Transverse colon (tissue), 4 donors: Measurements from ENCODE around the gene C2CD2L. TPM values are rescaled to one million over a fixed set of nuclear protein-coding genes. Genes with fewer than 3 reads are reported as not detected.
"Not testable (repeated sequence)": the region's sequence is repeated elsewhere in the genome, so short reads cannot be mapped to it uniquely, and the experiment has no call there.

Experiments used
- DNase-seq: peaks from one replicate; pipeline ENCODE4 v3.0.0-alpha.2; 2019
- H3K27ac ChIP-seq, 4 donors: fragments of 200-600 bp; sonication (generic); 2 replicates each; pipeline ENCODE4 v1.5.1; 2016 to 2018; ENCODE audit warnings: inconsistent platforms in 4 of 4
- H3K27me3 ChIP-seq: fragments of 200-600 bp; sonication (generic); 2 replicates; pipeline ENCODE4 v1.5.1; 2017; ENCODE audit warnings: inconsistent platforms
- H3K36me3 ChIP-seq, 4 donors: fragments of 200-600 bp; sonication (generic); 2 replicates each; pipeline ENCODE4 v1.5.1; 2017 to 2019; ENCODE audit warnings: inconsistent platforms in 4 of 4
- H3K4me1 ChIP-seq, 4 donors: fragments of 200-600 bp; sonication (generic); 2 replicates each; pipeline ENCODE4 v1.5.1; 2017 to 2020; ENCODE audit warnings: inconsistent platforms in 4 of 4
- H3K4me3 ChIP-seq, 4 donors: fragments of 200-600 bp; sonication (generic); 1 replicate in 1 of 4; 2 replicates in 3 of 4; pipeline versions ENCODE4 v1.5.1 to v1.6.1; 2017 to 2019; ENCODE audit warnings: inconsistent platforms in 4 of 4
- H3K9me3 ChIP-seq, 2 donors: fragments of 200-600 bp; sonication (generic); 2 replicates each; pipeline ENCODE4 v1.5.1; 2017 to 2019; ENCODE audit warnings: inconsistent platforms in 2 of 2
- EP300 ChIP-seq: sonication (generic); formaldehyde crosslinking; IDR thresholded peaks from one replicate; pipeline ENCODE4 v1.6.1; 2017; ENCODE audit warnings: antibody characterized with exemption, low read depth
- POLR2A ChIP-seq: fragments of 450-650 bp; IDR thresholded peaks from one replicate; pipeline ENCODE4 v1.6.1; 2016; ENCODE audit warnings: antibody characterized with exemption, mild to moderate bottlenecking, moderate library complexity
- POLR2AphosphoS5 ChIP-seq, 3 donors: sonication (generic); formaldehyde crosslinking; IDR thresholded peaks; one replicate each; pipeline ENCODE4 v1.6.1; 2016; ENCODE audit warnings: antibody characterized with exemption in 3 of 3
- WGBS, 2 donors: methylation state at CpG; one replicate each; pipeline ENCODE4 v1.1.5; 2018; ENCODE audit warnings: low coverage in 1 of 2; 5-methylcytosine and 5-hydroxymethylcytosine counted together
- in situ Hi-C, 4 donors: fragments of 200-750 bp; cut with MboI; loops; one replicate each; pipeline versions ENCODE4 v1.15.0 to v1.15.1; 2017; ENCODE audit warnings: low sequenced_read_pairs in 3 of 4, low pct_ligation_motif_present in 1 of 4, low pct_unique_long_range_greater_than_20kb in 1 of 4
- intact Hi-C: fragments of 100-400 bp; cut with DNase I; formaldehyde crosslinking; loops from one replicate; pipeline ENCODE4 v1.15.1; 2023; ENCODE audit warnings: low total_unique reads
- total RNA-seq, 4 donors: library from RNA; depleted of rRNA; stranded (reverse); fragments of >200 nt; gene quantifications; one replicate each; pipeline ENCODE4 v1.1.0, GENCODE V29; 2016
- TF ChIP-seq, protein P1 (sequence below), 5 experiments: fragments of 200-600 bp in 3 of 5; fragments of 450-650 bp in 2 of 5; sonication (generic) in 3 of 5; IDR thresholded peaks; 1 replicate in 2 of 5; 2 replicates in 3 of 5; pipeline ENCODE4 v1.5.1; 2016 to 2017; ENCODE audit warnings: antibody characterized with exemption in 5 of 5, inconsistent platforms in 3 of 5, mild to moderate bottlenecking in 2 of 5, moderate library complexity in 1 of 5

The C2CD2L gene
- total RNA-seq = 10 to 100 TPM; 11.5 to 56.9 (median 32.7) TPM

DNA sequence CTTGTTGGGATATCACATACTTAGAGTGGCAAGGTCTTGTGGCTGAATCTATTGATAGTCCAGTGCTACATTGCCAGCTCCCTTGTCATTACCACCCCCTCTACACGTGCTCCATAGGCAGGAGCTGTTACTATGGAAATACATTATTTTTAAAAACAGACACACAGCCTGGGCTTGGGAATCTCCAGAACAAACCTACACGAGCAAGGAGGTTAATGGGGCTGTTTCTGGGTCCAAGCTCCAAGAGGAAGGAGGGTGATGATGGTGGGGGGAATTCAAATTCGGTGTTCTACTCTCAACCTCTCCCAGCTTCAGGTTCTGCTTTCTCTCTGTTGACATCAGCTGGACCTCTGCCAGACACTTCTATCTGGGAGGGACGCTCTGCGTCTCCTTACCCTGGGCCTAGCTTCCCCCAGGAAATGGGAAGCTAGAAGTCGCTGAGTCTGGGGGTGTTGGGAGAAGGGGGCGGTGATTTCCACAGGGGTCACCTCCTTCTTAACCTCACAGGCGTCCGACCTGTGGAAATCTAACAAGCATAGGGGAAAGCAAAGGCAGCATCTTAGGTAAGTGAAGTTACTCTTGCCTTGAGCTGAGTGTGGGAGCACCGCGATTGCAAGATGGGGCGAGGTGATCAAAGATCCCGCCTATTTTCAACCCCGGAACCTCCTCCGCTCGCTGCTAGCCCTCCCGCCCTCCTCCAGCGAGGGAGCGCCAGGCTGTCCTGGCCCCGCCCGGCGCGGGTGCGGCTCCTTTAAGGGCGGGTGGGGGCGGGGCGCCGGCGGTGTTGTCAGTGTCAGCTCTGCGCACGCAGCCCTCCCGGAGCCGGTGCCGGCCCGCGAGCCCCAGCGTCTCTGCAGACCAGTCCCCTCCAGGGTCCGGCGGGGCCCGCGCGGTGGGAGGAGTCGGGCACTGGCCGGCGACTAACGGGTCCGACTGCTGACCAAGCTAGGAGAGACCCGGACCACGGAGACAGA lies at the start of gene C2CD2L:
Gene C2CD2L (plus strand): TSS at position 781 of the 974 bp plus-strand sequence. CDS start 398 bp downstream, outside the sequence.
- in situ Hi-C loops = no loop called here

DNA sequence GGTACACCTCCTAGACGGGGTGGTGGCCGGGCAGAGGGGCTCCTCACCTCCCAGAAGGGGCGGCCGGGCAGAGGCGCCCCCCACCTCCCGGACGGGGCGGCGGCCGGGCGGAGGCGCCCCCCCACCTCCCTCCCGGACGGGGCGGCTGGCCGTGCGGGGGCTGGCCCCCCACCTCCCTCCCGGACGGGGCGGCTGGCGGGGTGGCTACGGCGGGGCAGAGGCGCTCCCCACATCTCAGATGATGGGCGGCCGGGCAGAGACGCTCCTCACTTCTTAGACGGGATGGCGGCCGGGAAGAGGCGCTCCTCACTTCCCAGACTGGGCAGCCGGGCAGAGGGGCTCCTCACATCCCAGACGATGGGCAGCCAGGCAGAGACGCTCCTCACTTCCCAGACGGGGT lies 48.0 kb upstream of the C2CD2L start:
- H3K4me3 ChIP-seq, DNase-seq, H3K9me3 ChIP-seq, H3K36me3 ChIP-seq, H3K27me3 ChIP-seq, H3K27ac ChIP-seq, in situ Hi-C loops, intact Hi-C loops: not testable (repeated sequence)
- peaks cover 7 to 27% (median 19%) of the 10 kb centered on the region in 4 donors for H3K4me1 ChIP-seq
- WGBS, 2 donors = 98% methylated on average over 7 of the region's 35 CpGs; no CpG with 5 or more reads in 1 of the 2 donors

More for the DNA sequence above, at the start of gene C2CD2L:
- Histone ChIP-seq H3K9me3 (no peaks in the 10 kb centered on the region), H3K27me3 (no peaks in the 10 kb centered on the region), H3K4me1 (peaks cover 17 to 44% (median 27%) of the 10 kb centered on the region in 4 donors), H3K4me3 (peak within 1 kb of the TSS; percentile 69 to 99 (median 98)), H3K36me3 (peaks cover 0 to 10% (median 0%) of the 10 kb centered on the region in 4 donors), H3K27ac (peak within 1 kb of the TSS; percentile 86 to 93 (median 90))
- WGBS, 2 donors = 3% methylated on average over 16 of the region's 49 CpGs; no CpG with 5 or more reads in 1 of the 2 donors
- DNase-seq = peak; percentile 94
- intact Hi-C loops = no loop called here
- peak; percentile 64 to 81 (median 81) for TF ChIP-seq POLR2AphosphoS5 (IDR thresholded peaks at IDR 0.05)
- peak; percentile 63 for TF ChIP-seq POLR2A
- TF ChIP-seq, protein P1, sequence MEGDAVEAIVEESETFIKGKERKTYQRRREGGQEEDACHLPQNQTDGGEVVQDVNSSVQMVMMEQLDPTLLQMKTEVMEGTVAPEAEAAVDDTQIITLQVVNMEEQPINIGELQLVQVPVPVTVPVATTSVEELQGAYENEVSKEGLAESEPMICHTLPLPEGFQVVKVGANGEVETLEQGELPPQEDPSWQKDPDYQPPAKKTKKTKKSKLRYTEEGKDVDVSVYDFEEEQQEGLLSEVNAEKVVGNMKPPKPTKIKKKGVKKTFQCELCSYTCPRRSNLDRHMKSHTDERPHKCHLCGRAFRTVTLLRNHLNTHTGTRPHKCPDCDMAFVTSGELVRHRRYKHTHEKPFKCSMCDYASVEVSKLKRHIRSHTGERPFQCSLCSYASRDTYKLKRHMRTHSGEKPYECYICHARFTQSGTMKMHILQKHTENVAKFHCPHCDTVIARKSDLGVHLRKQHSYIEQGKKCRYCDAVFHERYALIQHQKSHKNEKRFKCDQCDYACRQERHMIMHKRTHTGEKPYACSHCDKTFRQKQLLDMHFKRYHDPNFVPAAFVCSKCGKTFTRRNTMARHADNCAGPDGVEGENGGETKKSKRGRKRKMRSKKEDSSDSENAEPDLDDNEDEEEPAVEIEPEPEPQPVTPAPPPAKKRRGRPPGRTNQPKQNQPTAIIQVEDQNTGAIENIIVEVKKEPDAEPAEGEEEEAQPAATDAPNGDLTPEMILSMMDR (IDR thresholded peaks at IDR 0.05) = no peak

DNA sequence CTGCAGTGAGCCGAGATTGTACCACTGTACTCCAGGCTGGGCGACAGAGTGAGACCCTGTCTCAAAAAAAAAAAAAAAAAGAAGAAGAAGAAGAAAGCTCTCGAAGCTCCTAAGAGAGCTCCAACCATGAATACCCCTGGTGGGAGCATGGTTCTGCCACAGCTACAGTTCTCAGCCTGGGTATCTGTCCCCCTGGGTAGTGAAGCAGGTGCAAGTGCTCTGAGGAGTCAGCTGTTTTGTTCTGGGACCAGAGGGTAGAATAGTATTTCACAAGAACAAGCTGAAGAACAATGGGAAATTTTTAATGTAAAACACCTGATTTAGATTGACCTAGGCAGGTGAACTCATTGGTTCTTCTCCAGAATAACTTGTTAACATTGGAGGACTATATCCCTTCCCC lies 45.9 kb upstream of the C2CD2L start:
- no peak overlapping the region for H3K4me3 ChIP-seq
- H3K9me3 ChIP-seq = no peaks in the 10 kb centered on the region
- H3K4me1 ChIP-seq = peaks cover 9 to 22% (median 15%) of the 10 kb centered on the region in 4 donors
- TF ChIP-seq, protein P1 (IDR thresholded peaks at IDR 0.05) = no peak
- TF ChIP-seq POLR2A (no peak), EP300 (no peak), POLR2AphosphoS5 (IDR thresholded peaks at IDR 0.05) (no peak)
- H3K27ac ChIP-seq = no peak overlapping the region
- intact Hi-C loops = no loop called here
- 97% methylated on average over 3 of the region's 3 CpGs; no CpG with 5 or more reads in 1 of the 2 donors for WGBS, 2 donors
- H3K36me3 ChIP-seq = no peaks in the 10 kb centered on the region
- DNase-seq = no peak
- in situ Hi-C loops = no loop called here
- H3K27me3 ChIP-seq = no peaks in the 10 kb centered on the region

DNA sequence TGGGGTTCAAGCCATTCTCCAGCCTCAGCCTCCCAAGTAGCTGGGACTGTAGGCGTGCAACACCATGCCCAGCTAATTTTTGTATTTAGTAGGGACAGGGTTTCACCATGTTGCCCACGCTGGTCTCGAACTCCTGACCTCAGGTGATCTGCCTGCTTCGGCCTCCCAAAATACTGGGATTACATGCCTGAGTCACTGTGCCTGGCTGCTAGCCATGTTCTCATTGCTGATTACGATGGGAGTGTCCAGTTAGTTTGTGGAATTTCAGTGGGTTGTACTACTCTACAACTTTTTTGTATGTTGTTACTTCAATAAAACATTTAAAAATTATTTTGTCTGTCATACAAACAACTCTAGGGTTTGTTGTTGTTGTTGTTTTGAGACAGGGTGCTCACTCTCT lies 44.4 kb upstream of the C2CD2L start:
- Histone ChIP-seq H3K27ac (no peak overlapping the region), H3K9me3 (no peaks in the 10 kb centered on the region), H3K4me1 (peaks cover 13 to 25% (median 17%) of the 10 kb centered on the region in 4 donors), H3K36me3 (no peaks in the 10 kb centered on the region), H3K27me3 (no peaks in the 10 kb centered on the region), H3K4me3 (no peak overlapping the region)
- in situ Hi-C loops (no loop called here), intact Hi-C loops (no loop called here)
- 67% methylated on average over 5 of the region's 5 CpGs; no CpG with 5 or more reads in 1 of the 2 donors for WGBS, 2 donors
- peak; percentile 46 for DNase-seq
- TF ChIP-seq, protein P1 (IDR thresholded peaks at IDR 0.05) = no peak
- no peak for TF ChIP-seq POLR2AphosphoS5 (IDR thresholded peaks at IDR 0.05)
- TF ChIP-seq POLR2A = no peak
- no peak for TF ChIP-seq EP300
